Breast epithelium (tissue), 3 donors: ENCODE measurements around the gene PTPRN2.

ENCODE experiments used
- POLR2A ChIP-seq: fragments of 450-650 bp; IDR thresholded peaks from one replicate; pipeline ENCODE4 v1.6.1; 2016; ENCODE audit warnings: antibody characterized with exemption, mild to moderate bottlenecking, moderate library complexity
- POLR2AphosphoS5 ChIP-seq, 3 donors: sonication (generic); formaldehyde crosslinking; IDR thresholded peaks; one replicate each; pipeline ENCODE4 v1.6.1; 2017; ENCODE audit warnings: antibody characterized with exemption in 3 of 3
- TF ChIP-seq, protein P1 (sequence below), 3 donors: fragments of 450-650 bp; IDR thresholded peaks; one replicate each; pipeline ENCODE4 v1.5.1; 2016 to 2017; ENCODE audit warnings: antibody characterized with exemption in 3 of 3, mild to moderate bottlenecking in 3 of 3, moderate library complexity in 3 of 3

DNA sequence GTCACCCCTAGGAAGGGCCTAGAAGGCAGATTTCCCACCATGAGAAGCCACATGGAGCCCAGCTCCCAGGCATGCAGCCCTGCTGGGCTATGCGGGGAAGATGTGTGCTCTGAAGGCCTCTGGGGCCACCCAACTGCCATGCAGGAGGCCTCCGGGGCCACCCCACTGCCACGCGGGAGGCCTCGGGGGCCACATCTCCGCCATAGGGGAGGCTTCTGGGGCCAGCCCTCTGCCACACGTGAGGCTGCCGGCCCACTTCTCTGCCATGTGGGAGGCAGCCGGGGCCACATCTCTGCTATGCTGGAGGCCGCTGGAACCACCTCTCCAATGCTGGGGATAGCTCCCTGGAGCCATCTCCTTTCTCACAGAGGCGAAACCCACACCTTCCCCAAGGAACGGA is 799.0 kb downstream of the PTPRN2 start:
- TF ChIP-seq POLR2AphosphoS5 (IDR thresholded peaks at IDR 0.05): no peak
- TF ChIP-seq POLR2A: no peak
- TF ChIP-seq, protein P1, sequence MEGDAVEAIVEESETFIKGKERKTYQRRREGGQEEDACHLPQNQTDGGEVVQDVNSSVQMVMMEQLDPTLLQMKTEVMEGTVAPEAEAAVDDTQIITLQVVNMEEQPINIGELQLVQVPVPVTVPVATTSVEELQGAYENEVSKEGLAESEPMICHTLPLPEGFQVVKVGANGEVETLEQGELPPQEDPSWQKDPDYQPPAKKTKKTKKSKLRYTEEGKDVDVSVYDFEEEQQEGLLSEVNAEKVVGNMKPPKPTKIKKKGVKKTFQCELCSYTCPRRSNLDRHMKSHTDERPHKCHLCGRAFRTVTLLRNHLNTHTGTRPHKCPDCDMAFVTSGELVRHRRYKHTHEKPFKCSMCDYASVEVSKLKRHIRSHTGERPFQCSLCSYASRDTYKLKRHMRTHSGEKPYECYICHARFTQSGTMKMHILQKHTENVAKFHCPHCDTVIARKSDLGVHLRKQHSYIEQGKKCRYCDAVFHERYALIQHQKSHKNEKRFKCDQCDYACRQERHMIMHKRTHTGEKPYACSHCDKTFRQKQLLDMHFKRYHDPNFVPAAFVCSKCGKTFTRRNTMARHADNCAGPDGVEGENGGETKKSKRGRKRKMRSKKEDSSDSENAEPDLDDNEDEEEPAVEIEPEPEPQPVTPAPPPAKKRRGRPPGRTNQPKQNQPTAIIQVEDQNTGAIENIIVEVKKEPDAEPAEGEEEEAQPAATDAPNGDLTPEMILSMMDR (IDR thresholded peaks at IDR 0.05): no peak
